ENCODE results near the gene ASPHD2.
"Not testable (repeated sequence)": the region's sequence is repeated elsewhere in the genome, so short reads cannot be mapped to it uniquely, and the experiment has no call there.

The ASPHD2 gene, protein sequence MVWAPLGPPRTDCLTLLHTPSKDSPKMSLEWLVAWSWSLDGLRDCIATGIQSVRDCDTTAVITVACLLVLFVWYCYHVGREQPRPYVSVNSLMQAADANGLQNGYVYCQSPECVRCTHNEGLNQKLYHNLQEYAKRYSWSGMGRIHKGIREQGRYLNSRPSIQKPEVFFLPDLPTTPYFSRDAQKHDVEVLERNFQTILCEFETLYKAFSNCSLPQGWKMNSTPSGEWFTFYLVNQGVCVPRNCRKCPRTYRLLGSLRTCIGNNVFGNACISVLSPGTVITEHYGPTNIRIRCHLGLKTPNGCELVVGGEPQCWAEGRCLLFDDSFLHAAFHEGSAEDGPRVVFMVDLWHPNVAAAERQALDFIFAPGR

DNA sequence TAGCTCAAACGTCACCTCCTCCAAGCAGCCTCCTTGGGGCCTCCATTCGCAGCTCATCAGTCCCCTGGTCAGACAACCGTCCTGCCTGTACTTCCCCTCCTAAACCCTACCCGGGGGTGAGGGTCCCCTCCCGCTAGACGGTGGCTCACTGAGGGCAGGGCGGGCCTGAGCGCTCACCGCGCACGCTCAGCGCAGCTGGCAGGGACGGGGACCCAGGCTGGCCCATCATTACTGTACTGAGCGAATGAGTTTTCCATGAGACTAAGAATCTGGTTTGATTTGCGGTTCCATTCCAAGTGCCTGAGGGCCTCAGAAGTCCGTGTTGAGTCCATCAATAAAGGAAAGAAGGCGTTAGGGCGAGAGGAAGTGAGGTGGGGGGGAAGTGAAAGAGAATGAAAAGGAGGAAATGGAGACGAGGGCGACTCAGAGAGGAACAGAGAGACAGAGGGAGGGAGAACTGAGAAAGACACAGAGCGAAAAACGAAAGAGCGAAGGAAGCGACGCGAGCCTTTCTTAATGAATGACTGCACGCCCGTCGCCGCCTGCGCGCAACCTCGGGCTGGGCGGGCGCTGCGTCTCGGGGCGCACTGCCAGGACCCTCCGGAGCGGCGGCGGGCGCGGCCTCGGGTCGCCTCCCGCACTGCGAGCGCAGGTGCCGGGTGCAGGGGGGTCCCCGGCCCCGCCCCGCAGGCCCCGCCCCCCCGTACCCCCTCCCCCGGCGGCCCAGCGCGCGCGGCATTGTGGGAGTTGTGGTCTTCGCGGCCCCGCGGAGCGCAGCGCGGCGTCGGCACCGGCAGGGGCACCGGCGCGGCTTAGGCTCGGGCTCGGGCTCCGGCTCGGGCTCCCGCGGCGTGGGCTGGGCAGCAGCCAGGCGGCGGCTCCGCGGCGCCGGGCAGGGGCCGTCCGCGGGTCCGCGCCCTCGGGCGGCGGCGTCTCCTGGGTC, at the start of gene ASPHD2:
ASPHD2 (plus strand) TSS at position 746 of the 943 bp plus-strand sequence. CDS start 4,356 bp downstream, outside the sequence.
- DNase-seq: peak; percentile 70

DNA sequence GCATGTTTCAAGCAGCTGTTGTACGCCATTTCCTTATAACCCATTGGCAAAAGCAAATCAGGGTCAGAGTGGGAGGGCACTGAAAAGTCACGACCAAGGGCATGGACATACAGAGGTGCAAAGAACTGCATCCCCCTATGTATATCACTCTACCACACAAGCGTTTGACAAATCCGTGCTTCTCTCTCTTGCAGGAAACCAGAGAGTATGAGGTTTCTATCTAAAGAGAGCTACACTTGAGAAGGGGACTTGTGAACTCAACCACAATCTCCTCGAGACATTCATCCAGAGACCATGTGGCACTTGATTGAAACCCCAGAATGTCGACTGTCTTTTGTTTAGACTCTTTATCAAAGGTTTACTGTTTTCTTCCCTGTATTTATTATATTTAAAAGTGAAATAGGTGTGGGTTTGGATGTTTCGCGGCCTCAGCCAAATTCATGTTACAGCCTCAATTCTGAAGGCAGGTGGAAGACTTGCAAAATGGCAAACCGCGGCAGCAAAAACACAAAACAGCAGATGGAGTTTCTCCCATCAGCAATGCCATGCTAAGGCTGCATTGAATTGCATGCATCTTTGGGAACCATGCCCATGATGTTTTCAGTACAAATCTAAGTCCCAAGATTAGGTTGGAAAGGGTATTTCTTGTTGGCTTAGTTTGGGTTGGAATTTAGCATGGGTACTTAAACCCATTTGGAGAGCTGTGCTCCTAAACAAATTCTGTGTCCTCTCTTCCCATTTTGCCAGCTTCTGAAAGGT, 48.8 kb upstream of the ASPHD2 start:
- no peak for DNase-seq

DNA sequence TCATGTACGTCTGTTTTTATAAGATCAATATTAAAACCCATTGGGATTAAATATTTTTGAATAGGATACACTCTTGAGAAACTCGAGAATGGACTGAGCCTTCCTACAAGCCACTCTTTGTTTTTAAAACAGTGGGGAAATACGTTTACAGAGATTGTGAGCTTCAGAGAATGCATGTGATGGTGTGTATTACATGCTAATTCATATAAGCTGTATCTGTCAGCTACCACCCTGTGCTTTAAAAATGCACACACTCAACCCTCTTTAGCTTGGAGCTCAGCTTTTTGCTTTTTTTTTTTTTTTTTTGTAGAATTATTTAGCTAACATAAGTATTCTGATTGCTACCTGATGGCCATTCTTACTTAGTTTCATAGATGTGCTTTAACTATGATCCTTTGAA, 46.3 kb upstream of the ASPHD2 start:
- no peak for DNase-seq

DNA sequence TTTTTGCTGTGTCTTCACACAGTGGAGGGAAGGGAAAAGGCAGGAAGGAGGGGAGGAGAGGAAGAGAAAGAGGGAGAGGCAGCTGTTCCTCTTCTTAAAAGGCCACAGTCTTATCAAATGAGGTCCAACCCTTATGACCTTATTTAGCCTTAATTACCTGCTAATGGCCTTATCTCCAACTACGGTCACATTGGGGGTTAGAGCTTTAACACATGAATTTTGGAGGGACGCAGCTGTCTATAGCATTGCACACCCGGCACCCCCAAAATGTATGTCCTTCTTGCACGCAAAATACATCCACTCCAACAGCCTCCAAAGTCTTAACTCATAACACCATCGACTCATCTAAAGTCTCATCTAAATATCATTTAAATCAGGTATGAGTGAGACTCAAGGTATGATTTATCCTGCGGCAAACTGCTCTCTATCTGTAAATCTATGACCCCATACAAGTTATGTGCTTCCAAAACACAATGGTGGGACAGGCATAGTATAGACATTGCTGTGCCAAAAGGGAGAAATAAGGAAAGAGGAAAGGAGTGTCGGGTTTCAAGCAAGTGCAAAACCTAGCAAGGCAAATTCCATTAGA, 45.0 kb upstream of the ASPHD2 start:
- no peak for DNase-seq

DNA sequence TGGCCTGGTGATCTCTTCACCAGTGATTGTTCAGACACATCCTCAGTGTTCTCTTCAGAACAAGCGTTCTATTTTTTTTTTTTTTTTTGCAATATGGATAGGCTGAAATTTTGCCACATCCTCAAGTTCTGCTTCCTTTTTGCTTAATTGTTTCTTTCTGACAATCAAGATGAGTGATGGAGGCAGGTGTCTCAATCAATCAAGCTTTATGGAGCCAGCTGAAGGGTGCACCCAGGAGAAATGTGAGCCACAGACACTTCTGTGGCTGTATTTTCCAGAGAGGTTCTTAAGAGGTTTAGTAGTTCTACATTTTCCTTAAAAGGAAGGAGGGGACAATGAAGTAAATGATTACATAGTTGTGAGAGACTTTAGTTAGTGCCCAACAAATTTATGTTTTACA, 43.9 kb upstream of the ASPHD2 start:
- no peak for DNase-seq

DNA sequence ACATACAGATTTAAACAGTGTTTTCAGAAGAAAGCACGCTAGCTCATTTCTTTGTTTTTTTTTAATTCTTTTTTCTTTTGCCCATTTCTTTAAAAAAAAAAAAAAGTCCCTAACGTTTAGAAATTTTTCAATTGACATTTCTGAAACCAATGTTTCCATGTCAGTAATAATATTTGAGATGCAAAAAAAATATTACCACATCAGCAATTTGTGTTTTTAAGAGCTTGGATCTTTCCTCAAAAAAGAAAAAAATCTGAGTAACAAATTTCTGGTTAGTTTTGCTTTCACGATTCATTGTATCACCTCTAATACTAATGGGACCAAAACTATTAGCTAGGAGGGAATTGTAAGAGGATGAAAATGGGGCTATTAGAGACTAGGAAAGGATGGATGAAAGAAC, 39.9 kb upstream of the ASPHD2 start:
- DNase-seq: no peak

DNA sequence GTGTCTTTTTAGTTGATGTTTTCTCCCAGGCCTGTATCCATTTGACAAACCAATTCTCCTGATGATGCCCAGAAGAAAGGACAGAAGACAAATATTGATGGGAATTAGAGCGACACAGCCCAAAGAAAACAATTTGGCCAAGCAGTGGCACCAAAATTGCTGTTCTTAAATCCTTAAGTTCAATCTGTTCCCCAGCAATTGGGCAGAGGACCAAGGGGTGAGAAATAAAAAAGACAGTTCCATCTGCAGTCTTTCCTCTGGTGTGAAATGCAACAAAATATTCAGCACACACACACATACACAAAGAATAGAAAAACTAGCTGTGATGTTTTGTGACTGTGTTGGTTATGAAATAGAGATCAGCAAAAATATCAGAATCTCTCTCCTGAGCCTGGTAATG, 38.0 kb upstream of the ASPHD2 start:
- DNase-seq: no peak

DNA sequence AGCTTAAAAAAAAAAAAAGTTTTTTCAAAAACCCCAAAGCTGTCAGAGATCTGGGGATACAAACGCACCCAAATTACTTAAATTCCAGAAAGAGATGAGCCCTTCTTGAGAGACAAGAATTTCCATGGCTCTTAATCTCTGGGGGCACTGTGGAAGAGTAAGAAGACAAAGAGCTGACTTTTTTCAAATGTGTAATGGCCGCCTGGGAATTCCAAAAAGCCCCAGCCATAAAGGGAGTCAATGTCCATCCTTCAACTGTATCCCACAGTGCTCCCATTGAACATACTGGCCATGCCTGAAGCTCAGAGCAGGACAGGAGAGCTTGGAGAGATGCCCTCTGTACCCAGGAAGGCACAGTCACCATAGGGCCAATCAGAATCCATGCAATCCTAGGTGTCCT, 37.4 kb upstream of the ASPHD2 start:
- DNase-seq: no peak

DNA sequence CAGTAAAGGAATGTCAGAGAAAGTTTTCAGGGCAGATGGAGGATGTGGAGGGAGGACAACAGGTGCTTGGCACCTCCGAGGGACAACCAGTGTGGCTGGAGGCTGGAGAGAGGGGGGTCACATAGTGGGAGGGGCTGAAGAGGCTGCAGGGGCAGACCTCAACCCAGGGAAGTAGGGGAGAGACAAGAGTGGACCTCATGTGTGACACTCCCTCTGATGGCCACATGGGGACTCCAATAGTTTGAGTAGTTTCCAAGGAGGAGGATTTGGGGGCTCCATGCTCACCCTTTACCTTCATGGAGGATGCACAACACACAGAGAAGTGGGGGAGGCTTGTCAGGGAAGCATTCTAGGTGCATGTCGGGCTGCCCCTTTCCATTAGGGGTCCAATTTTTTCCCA, 35.1 kb upstream of the ASPHD2 start:
- DNase-seq: no peak

DNA sequence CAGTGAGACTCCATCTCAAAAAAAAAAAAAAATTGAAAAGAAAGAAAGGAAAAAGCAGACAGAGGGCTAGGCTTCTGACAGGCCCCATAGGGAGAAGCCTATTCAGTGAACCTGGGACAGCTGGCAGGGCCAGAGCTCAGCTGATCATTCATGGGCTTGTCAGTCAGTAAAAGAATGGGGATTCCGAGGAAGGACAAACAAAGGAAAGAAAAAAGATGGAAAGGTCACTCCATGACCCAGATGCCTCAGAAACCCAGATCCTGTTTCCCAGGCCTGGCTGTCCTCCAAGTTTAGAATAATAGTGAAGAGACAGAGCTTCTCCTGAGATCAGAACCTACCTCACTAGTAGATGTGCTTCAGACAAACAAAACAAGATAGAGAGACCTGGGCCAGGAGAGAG, 34.3 kb upstream of the ASPHD2 start:
- DNase-seq: no peak

DNA sequence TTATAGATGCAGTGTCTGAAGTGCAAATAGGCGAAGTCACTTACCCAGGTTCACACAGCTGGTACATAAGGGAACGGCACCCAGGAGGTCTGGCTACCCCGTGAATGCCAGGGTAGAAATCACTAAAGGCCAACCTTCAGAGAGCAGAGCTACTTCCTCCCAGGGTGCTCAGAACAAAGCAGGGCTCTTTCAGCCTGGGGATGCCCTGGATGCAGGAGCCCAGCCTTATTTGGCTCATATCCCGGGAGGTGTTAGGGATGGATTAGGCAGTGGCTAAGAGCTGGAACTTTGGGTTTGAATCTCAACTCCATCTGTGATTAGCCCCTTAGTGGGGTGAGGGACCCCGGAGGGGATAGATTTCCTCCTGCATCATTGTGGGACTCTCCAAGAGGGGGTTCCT, 33.1 kb upstream of the ASPHD2 start:
- DNase-seq: no peak

DNA sequence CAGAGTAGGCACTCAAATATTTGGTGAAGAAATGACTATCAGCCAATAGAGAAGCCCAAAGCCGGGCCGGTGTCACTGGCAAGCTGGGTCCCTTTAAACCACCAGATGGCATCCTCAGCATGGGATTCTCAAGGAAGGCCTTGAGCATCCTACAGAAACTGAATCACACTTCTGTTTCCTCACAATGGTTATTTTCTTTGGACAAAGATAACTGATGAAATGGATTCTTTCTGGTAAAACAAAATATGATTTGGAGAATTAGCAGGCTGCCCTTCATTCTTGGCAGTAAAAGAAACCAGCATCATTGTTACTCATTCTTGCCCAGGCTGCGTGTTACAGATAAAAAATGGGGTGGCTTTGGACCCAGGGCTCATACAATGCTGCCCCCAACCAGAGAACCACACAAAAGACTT, 30.3 kb upstream of the ASPHD2 start:
- DNase-seq: peak; percentile 66

DNA sequence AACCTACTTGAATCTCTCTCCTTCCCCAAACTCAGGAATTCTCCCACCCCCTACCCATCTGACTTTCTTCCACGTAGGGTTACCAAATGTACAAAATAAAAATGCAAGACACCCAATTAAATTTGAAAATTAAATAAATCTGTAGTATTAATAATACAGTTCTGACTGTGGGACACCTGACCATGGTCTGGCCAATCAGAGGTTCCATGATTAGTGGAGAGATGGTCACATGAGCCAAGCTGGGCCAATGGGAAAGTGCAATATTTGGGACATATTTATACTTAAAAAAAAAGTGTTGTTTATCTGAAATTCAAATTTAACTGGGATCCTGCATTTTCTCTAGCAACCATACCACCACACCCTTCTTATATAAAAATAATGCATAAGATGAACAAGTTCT, 29.8 kb upstream of the ASPHD2 start:
- no peak for DNase-seq

DNA sequence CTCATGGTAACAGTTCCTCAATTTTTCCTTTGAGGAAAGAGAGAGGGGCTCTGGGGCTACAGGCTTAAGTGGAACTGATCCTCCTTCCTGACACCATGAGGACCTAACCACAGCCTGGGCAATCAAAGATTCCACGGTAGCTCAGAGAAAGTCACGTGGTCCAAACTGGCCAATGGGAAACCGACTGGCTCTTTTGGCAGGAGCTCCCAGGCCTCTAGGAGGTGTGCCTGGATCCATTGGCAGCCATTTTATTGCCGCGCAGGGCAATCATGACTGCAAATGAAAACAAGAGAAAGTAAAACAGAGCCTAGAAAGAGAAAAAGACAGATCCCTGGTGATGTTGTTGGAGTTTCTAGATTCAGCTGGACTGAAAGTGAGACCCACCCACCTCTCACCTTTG, 27.3 kb upstream of the ASPHD2 start:
- DNase-seq: no peak

DNA sequence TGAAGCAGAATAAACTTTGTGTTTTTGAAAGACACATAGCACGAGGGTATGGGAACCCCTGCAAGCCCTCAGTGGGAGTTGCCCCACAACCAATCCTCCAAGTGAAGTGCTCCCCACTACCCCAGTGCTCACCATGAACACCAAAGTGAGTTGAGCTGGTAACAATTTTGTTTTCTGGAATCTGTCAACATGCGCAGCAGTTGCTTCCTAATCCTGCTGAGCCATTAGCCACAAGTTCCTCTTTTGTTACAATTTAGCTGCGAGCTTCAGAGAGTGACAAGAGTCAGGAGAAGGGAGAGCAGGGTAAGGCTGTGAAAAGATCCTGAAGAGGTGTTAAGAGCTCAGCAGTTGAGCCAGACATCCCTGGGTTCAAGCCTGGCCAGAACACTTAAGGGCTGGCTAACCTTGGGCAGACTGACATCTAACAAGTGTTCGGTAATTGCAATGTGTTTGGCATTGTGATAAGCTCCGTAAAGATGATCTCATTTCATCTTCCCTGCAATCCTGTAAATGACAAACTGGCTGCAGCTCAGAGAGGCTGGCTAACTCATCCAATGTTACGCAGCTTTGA, 24.1 kb upstream of the ASPHD2 start:
- DNase-seq: no peak

DNA sequence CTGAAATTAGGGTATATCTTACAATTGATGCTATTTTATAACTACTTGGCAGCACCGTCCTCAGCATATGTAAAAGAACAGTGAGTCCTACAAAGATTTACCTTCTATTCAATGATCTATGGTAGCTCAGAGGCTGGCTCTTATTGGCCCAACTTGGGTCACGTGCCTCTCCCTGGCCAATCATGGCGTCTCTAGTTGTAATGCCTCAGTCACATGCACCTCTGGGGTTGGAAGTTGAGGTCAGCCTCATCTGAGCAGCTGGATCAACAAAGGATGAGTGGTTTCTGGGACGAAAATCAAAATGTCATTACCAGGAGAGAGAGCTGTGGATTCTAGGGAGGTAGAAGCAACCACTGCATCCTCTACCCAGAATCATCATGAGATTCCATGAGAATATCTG, 22.9 kb upstream of the ASPHD2 start:
- DNase-seq: peak; percentile 41

DNA sequence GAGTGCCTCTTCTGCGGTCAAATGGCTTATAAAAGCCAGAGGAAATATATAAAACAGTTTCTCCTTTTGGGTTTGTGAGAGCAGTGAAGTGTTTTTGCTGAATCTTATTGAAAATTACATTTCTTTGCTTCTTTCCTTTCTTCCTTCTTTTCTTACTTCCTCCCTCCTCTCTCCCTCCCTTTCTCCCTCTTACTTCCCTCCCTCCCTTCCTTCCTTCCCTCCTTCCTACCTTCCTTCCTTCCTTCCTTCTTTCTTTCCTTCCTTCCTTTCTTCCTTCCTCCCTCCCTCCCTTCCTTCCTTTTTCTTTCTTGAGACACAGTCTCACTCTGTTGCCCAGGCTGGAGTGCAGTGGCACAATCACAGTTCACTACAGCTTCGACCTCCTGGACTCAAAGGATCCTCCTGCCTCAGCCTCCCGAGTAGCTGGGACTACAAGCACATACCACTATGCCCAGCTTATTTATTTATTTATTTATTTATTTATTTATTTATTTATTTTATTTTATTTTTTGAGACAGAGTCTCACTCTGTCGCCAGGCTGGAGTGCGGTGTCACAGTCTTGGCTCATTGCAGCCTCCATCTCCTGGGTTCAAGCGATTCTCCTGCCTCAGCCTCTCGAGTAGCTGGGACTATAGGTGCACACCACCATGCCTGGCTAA, 20.4 kb upstream of the ASPHD2 start:
- not testable (repeated sequence) for DNase-seq

DNA sequence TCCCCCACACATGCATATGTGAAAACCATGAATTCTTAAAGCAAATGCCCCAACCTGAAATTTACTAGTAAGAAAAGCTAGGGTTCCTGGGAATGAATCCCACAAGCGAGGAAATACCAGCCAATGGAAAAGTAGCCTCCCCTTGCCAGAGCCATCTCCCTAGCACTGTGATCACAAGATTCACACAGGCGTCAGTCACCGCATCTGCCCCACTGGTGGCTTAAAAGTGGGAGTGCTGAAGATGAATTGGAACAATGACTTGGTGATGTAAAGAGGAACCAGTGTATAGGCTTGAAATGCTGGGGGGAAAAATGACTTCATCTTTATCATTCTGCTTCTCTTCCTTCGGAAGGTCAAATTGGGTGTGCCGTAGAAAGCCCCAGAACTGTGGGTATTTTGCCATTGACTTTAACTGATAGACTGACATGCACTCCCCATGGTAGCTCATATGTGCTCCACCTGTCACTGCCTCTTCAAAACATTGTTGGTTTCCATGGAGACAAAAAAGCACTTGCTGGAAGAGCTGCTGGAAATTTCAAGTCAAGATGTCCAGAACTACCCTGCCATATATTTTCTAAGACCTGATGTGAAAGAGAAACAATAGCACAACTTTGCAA, 19.2 kb upstream of the ASPHD2 start:
- DNase-seq: no peak

DNA sequence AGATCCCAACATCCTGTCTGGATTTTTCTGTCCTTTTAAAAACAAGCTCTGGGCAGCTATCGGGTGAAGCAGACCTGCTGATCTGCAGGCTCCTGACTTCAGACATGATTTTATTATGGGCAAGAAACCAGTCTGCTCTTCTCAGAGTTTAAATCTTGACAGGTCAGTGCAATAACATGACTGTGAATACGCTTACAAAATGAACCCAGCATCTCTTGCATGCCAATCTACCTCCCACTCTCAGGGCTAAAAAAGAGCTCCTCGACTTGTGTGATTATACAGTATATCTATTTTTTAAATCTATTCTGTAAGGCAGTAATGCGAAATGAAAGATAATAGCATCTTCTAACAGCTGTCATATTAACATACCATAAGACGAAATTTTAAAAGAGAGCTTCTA, 18.7 kb upstream of the ASPHD2 start:
- DNase-seq: no peak

DNA sequence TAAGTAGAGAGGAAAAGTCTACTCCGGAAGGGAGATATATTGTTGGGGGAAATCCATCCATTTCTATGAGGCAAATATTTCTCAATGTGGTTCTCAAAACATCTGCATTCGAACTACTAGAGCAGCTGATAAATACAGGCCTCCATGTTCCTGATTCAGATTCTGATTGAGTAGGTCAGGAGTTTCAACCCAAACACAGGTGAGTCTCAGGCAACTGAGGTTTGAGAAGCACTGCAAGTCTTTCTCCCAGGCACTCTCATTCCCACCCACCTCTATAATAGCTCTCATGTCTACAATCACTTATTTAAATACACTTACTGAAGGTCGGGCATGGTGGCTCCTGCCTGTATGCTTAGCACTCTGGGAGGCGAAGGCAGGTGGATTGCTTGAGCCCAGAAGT, 14.7 kb upstream of the ASPHD2 start:
- no peak for DNase-seq

DNA sequence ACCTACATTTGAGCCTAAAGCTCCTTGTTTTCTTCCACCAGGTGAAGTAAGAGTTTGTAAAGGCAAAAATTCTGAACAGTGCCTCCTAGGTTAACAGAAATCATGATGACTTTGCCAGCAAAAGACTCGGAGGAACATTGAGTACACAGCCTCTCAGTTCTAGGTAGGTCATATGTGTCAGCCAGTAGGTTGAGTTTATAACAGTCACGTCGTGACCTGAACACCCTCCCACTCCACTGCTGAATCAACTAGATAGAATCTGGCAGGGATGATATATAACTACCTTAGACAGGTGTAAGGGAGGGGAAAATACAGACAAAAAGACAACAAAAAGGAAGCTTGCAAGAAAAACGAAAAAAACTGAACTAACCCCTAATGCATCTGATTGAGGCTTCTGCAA, 12.8 kb upstream of the ASPHD2 start:
- DNase-seq: no peak

Measured in fibroblast of skin of right biceps (primary cell).